IPS-NIHi7 (cell line): ENCODE results near the gene WDFY1.

Experiments used
- DNase-seq: peaks from one replicate; pipeline ENCODE4 v3.0.0; 2012; ENCODE audit warnings: mixed read lengths; ENCODE audit errors: extremely low spot score

WDFY1 gene

GRCh38 chr2:223944703-223945531 is at the start of gene WDFY1:
Gene WDFY1, minus strand, starts transcription at chr2:223945335. Its CDS starts 51 bp downstream, at chr2:223945284.
- peak; percentile 96 for DNase-seq

- no peak for DNase-seq
These were observed 49.5 kb upstream of the WDFY1 start for GRCh38 chr2:223994562-223995162.

GRCh38 chr2:223993634-223994232 is 48.6 kb upstream of the WDFY1 start:
- peak; percentile 74 for DNase-seq

- DNase-seq, result no peak
These were observed 46.5 kb upstream of the WDFY1 start for GRCh38 chr2:223991611-223992010.

- DNase-seq, result no peak
These were observed 44.7 kb upstream of the WDFY1 start for GRCh38 chr2:223989856-223990232.

GRCh38 chr2:223989206-223989855 is 44.2 kb upstream of the WDFY1 start:
- no peak for DNase-seq

GRCh38 chr2:223981241-223981640 is 36.1 kb upstream of the WDFY1 start:
- DNase-seq, result no peak

- no peak for DNase-seq
These were observed 35.7 kb upstream of the WDFY1 start for GRCh38 chr2:223980803-223981202.

GRCh38 chr2:223980397-223980735 is 35.2 kb upstream of the WDFY1 start:
- DNase-seq, result no peak

- DNase-seq, result no peak
These were observed 34.7 kb upstream of the WDFY1 start for GRCh38 chr2:223979730-223980396.

GRCh38 chr2:223978451-223978850 is 33.3 kb upstream of the WDFY1 start:
- DNase-seq, result no peak

- DNase-seq, result no peak
These were observed 31.6 kb upstream of the WDFY1 start for GRCh38 chr2:223976635-223977226.

GRCh38 chr2:223973606-223974005 is 28.5 kb upstream of the WDFY1 start:
- no peak for DNase-seq

- DNase-seq, result no peak
These were observed 27.5 kb upstream of the WDFY1 start for GRCh38 chr2:223972656-223973102.

GRCh38 chr2:223971731-223972130 is 26.6 kb upstream of the WDFY1 start:
- no peak for DNase-seq

GRCh38 chr2:223970343-223971128 is 25.4 kb upstream of the WDFY1 start:
- DNase-seq, result no peak

- DNase-seq, result no peak
These were observed 24.7 kb upstream of the WDFY1 start for GRCh38 chr2:223969856-223970255.

- DNase-seq, result no peak
These were observed 24.2 kb upstream of the WDFY1 start for GRCh38 chr2:223969315-223969714.

- no peak for DNase-seq
These were observed 22.8 kb upstream of the WDFY1 start for GRCh38 chr2:223967981-223968380.

- DNase-seq, result no peak
These were observed 14.6 kb upstream of the WDFY1 start for GRCh38 chr2:223959688-223960087.
